ENCODE results near the gene C1orf122. TPM values are rescaled to one million over a fixed set of nuclear protein-coding genes. Genes with fewer than 3 reads are reported as not detected.

Gene C1orf122
- total and polyA plus RNA-seq, 10 of the 15 experiments (the other 5 are each of a cell fraction or from before 2014, with no cell fraction given): 1.6 to 35.8 (median 14.8) TPM

DNA sequence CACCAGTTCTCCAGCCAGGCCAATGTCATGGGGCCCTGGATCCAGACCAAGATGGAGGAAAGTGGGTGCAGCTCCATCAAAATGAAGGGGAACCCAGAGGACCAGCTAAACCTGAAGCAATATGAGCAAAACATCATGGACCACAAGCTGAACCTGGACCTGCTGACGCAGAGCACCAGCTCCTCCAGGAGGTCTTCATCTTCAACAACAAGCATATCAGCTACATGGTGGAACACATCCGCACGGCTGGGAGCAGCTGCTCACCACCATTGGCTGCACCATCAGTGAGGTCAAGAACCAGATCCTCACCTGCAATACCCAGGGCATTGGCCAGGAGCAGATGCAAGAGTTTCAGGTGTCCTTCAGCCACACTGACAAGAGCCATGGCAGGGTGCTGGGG is 28.9 kb upstream of the C1orf122 start (continued):
- TF ChIP-seq RB1 (IDR thresholded peaks at IDR 0.05; ENCODE audit: borderline replicate concordance) (no peak), EP300 (IDR thresholded peaks at IDR 0.05; ENCODE audit: borderline replicate concordance in 1 of 2, control insufficient read depth in 1 of 2, low read depth in 2 of 2, low read length in 2 of 2) (no peak), MTA3 (IDR thresholded peaks at IDR 0.05; ENCODE audit: borderline replicate concordance, low read length) (no peak), TARDBP (IDR thresholded peaks at IDR 0.05; ENCODE audit: borderline replicate concordance) (no peak)

DNA sequence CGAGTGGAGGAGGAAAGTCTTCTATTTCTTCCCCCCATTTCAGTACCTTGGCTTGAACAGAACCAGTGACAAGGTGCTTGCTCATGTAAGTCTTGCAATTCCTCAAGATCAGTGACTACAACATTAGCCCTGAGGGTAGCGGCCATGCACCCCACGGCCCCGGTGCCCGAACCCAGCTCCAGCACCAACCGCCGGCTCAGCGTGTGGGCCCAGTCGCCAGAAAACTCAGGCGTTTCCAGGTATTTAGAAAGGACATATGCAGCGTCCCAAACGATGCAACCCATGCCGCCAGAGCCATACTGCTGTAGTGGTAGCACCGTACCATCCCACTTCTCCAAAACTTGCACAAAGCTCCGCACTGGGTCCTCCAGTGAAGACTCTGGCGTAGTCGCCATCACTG is 25.1 kb upstream of the C1orf122 start:
- Histone ChIP-seq H3K4me1 (ENCODE audit: control insufficient read depth, insufficient read depth, low read length) (no peaks in the 10 kb centered on the region), H3K79me2 (ENCODE audit: control insufficient read depth, insufficient read depth, low read length) (no peaks in the 10 kb centered on the region), H3K9me3 (replicated peaks; ENCODE audit: control insufficient read depth, insufficient read depth, low read length) (no peaks in the 10 kb centered on the region), H3K4me2 (ENCODE audit: control insufficient read depth, insufficient read depth) (no peak overlapping the region), H3K27me3 (replicated peaks in 1 of 2; ENCODE audit: control insufficient read depth in 2 of 2, insufficient read depth in 2 of 2, low read length in 1 of 2) (no peaks in the 10 kb centered on the region; a peak in 1 of 4 replicates), H3K4me3 (no peak overlapping the region), H3K9ac (ENCODE audit: control insufficient read depth, insufficient read depth, low read length) (no peak overlapping the region), H3K36me3 (ENCODE audit: control insufficient read depth in 2 of 2, insufficient read depth in 2 of 2, low read length in 1 of 2) (no peaks in the 10 kb centered on the region), H2AFZ (ENCODE audit: control insufficient read depth, low read depth, low read length) (no peak overlapping the region), H4K20me1 (ENCODE audit: control insufficient read depth, insufficient read depth) (no peaks in the 10 kb centered on the region), H3K27ac (ENCODE audit: control insufficient read depth, insufficient read depth) (no peak overlapping the region)
- DNase-seq (ENCODE audit: low read depth, low spot score): no peak
- no TSS peak for BruUV-seq (replicated peaks)
- CTCF ChIA-PET: interaction anchor here (0.6 to 0.9 kb wide), 2 partner anchors 78 to 1565 kb away, joined by 3 read pairs; no protein-coding TSS in a partner anchor
- intact Hi-C loops (cut with micrococcal nuclease; ENCODE audit: unreplicated experiment): no loop called here
- POLR2A ChIA-PET: no interaction called here
- no peak for ATAC-seq
- no peak for FAIRE-seq
- in situ Hi-C loops (cut with MboI): no loop called here
- SMC1A ChIA-PET (ENCODE audit: uncharacterized antibody, unreplicated experiment): no interaction called here
- TF ChIP-seq BCL3 (IDR thresholded peaks at IDR 0.05; ENCODE audit: borderline replicate concordance, insufficient read depth, low read depth, low read length, poor library complexity, severe bottlenecking) (no peak), EED (IDR thresholded peaks at IDR 0.05; ENCODE audit: low read depth) (no peak), FOXM1 (IDR thresholded peaks at IDR 0.05; ENCODE audit: low read depth, low read length) (no peak), GABPA (IDR thresholded peaks at IDR 0.05; ENCODE audit: low read depth) (no peak), SP1 (IDR thresholded peaks at IDR 0.05; ENCODE audit: low read depth, low read length) (no peak), BRCA1 (IDR thresholded peaks at IDR 0.05; ENCODE audit: low read depth, low read length) (no peak)
- TF ChIP-seq, protein P1, sequence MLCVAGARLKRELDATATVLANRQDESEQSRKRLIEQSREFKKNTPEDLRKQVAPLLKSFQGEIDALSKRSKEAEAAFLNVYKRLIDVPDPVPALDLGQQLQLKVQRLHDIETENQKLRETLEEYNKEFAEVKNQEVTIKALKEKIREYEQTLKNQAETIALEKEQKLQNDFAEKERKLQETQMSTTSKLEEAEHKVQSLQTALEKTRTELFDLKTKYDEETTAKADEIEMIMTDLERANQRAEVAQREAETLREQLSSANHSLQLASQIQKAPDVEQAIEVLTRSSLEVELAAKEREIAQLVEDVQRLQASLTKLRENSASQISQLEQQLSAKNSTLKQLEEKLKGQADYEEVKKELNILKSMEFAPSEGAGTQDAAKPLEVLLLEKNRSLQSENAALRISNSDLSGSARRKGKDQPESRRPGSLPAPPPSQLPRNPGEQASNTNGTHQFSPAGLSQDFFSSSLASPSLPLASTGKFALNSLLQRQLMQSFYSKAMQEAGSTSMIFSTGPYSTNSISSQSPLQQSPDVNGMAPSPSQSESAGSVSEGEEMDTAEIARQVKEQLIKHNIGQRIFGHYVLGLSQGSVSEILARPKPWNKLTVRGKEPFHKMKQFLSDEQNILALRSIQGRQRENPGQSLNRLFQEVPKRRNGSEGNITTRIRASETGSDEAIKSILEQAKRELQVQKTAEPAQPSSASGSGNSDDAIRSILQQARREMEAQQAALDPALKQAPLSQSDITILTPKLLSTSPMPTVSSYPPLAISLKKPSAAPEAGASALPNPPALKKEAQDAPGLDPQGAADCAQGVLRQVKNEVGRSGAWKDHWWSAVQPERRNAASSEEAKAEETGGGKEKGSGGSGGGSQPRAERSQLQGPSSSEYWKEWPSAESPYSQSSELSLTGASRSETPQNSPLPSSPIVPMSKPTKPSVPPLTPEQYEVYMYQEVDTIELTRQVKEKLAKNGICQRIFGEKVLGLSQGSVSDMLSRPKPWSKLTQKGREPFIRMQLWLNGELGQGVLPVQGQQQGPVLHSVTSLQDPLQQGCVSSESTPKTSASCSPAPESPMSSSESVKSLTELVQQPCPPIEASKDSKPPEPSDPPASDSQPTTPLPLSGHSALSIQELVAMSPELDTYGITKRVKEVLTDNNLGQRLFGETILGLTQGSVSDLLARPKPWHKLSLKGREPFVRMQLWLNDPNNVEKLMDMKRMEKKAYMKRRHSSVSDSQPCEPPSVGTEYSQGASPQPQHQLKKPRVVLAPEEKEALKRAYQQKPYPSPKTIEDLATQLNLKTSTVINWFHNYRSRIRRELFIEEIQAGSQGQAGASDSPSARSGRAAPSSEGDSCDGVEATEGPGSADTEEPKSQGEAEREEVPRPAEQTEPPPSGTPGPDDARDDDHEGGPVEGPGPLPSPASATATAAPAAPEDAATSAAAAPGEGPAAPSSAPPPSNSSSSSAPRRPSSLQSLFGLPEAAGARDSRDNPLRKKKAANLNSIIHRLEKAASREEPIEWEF (IDR thresholded peaks at IDR 0.05; ENCODE audit: insufficient replicate concordance, low read depth, low read length): no peak
- RAD21 ChIA-PET (ENCODE audit: unreplicated experiment): no interaction called here
- WGBS (ENCODE audit: insufficient coverage, insufficient replicate concordance, low lambda C conversion rate, missing lambda C conversion rate): 66% methylated on average over 17 of the region's 17 CpGs
